PC-9 (cell line): ENCODE data around the gene HTT. TPM values are rescaled to one million over a fixed set of nuclear protein-coding genes. Genes with fewer than 3 reads are reported as not detected.

Experiments
- BruUV-seq: library from RNA; stranded (reverse); fragments of 400-500 nt; replicated peaks from 2 replicates; lab custom pipeline; 2021; lab: Mats Ljungman, UMichigan
- CTCF ChIA-PET: fragments of 300-600 bp; sonication (Branson Sonifier 250); formaldehyde crosslinking; loops from one replicate; lab custom pipeline; 2022; ENCODE audit warnings: antibody characterized with exemption; lab: Charles Lee
- POLR2A ChIA-PET: fragments of 300-600 bp; sonication (Branson Sonifier 250); formaldehyde crosslinking; loops from one replicate; lab custom pipeline; 2022; ENCODE audit warnings: antibody characterized with exemption; ENCODE audit not compliant: unreplicated experiment; lab: Charles Lee
- DNase-seq, 2 experiments: peaks; one replicate each; pipeline versions ENCODE4 v3.0.0 to v3.0.0-alpha.2; 2015 to 2022; ENCODE audit warnings: mixed read lengths in 1 of 2
- H2AFZ ChIP-seq: fragments of 200-600 bp; sonication (generic); 2 replicates; pipeline ENCODE4 v1.8.1; 2017; ENCODE audit warnings: antibody characterized with exemption
- H3F3A ChIP-seq: fragments of 200-600 bp; sonication (generic); 2 replicates; pipeline ENCODE4 v1.8.1; 2017; ENCODE audit warnings: antibody characterized with exemption, mild to moderate bottlenecking, low read depth; ENCODE audit not compliant: insufficient read depth
- H3K27ac ChIP-seq: fragments of 200-600 bp; sonication (generic); 2 replicates; pipeline ENCODE4 v1.6.1; 2016; ENCODE audit warnings: mixed run types
- H3K27me3 ChIP-seq: fragments of 200-600 bp; sonication (generic); 2 replicates; pipeline ENCODE4 v1.6.1; 2016; ENCODE audit warnings: low read depth, mixed run types; ENCODE audit not compliant: insufficient read depth
- H3K36me3 ChIP-seq: fragments of 200-600 bp; sonication (generic); 2 replicates; pipeline ENCODE4 v1.6.1; 2016; ENCODE audit warnings: low read depth, mixed run types
- H3K4me1 ChIP-seq: fragments of 200-600 bp; sonication (generic); replicated peaks from 2 replicates; pipeline ENCODE4 v1.6.1; 2016; ENCODE audit warnings: mixed run types; ENCODE audit not compliant: insufficient read depth
- H3K4me2 ChIP-seq: fragments of 200-600 bp; sonication (generic); 2 replicates; pipeline ENCODE4 v1.6.1; 2017; ENCODE audit warnings: mixed run types
- H3K4me3 ChIP-seq: fragments of 200-600 bp; sonication (generic); 2 replicates; pipeline ENCODE4 v1.6.1; 2016; ENCODE audit warnings: mixed run types
- H3K79me2 ChIP-seq: fragments of 200-600 bp; sonication (generic); 2 replicates; pipeline ENCODE4 v1.6.1; 2017; ENCODE audit warnings: low read depth, mixed run types
- H3K9me2 ChIP-seq: fragments of 200-600 bp; sonication (generic); 2 replicates; pipeline ENCODE4 v1.8.1; 2017; ENCODE audit warnings: mild to moderate bottlenecking; ENCODE audit not compliant: insufficient read depth
- H3K9me3 ChIP-seq: fragments of 200-600 bp; sonication (generic); 2 replicates; pipeline ENCODE4 v1.8.1; 2016; ENCODE audit warnings: low read depth; ENCODE audit not compliant: insufficient read depth
- H4K20me1 ChIP-seq: fragments of 200-600 bp; sonication (generic); 2 replicates; pipeline ENCODE4 v1.8.1; 2017; ENCODE audit not compliant: insufficient read depth
- EZH2 ChIP-seq: fragments of 200-600 bp; sonication (generic); IDR thresholded peaks from 2 replicates; pipeline ENCODE4 v1.8.0; 2017; ENCODE audit warnings: antibody characterized with exemption, low read depth
- intact Hi-C: fragments of 100-400 bp; cut with micrococcal nuclease; formaldehyde crosslinking; loops from one replicate; pipeline ENCODE4 v1.10.0; 2022; ENCODE audit not compliant: unreplicated experiment
- total RNA-seq: library from RNA; stranded (reverse); gene quantifications from 2 replicates; pipeline ENCODE4 v1.2.3, GENCODE V29; 2021
- TF ChIP-seq, protein P1 (sequence below): fragments of 200-600 bp; sonication (generic); conservative IDR thresholded peaks from 2 replicates; pipeline ENCODE4 v1.6.1; 2017; ENCODE audit warnings: mixed run types, antibody characterized with exemption, mild to moderate bottlenecking, moderate library complexity

The HTT gene
- total RNA-seq, 1 experiment from 2014 or later: 81.7 TPM

DNA sequence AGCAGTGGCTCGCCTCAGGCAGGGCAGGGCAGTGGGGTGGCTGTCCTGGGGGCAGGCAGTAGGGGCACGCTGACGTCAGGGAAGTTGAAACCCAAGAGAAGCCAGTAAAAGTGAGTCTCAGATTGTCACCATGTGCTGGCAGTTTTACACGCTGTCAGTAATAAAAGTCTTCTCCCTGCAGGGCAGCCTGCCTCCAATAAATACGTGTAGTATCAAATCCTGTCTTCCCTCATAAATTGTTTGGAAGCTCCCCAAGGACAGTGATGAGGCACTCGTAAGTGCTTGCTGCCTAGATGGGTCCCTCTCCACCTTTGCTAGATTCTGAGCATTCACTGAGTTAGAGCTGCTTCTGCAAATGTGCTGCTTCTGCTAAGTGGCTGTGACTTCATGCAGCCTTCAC lies 113.6 kb downstream of the HTT start:
- no peaks in the 10 kb centered on the region for H3F3A ChIP-seq
- no peak overlapping the region for H3K27ac ChIP-seq
- BruUV-seq: no TSS peak
- no peak overlapping the region for H3K4me3 ChIP-seq
- H3K4me1 ChIP-seq: no peaks in the 10 kb centered on the region
- no peaks in the 10 kb centered on the region; the same call in 1 of the 2 replicates for H3K36me3 ChIP-seq
- H3K9me3 ChIP-seq: no peaks in the 10 kb centered on the region
- H2AFZ ChIP-seq: no peak overlapping the region
- ChIA-PET POLR2A (no interaction called here), CTCF (no interaction called here)
- no peaks in the 10 kb centered on the region for H4K20me1 ChIP-seq
- H3K9me2 ChIP-seq: no peaks in the 10 kb centered on the region
- no peaks in the 10 kb centered on the region for H3K79me2 ChIP-seq
- no peak for TF ChIP-seq EZH2
- TF ChIP-seq, protein P1, sequence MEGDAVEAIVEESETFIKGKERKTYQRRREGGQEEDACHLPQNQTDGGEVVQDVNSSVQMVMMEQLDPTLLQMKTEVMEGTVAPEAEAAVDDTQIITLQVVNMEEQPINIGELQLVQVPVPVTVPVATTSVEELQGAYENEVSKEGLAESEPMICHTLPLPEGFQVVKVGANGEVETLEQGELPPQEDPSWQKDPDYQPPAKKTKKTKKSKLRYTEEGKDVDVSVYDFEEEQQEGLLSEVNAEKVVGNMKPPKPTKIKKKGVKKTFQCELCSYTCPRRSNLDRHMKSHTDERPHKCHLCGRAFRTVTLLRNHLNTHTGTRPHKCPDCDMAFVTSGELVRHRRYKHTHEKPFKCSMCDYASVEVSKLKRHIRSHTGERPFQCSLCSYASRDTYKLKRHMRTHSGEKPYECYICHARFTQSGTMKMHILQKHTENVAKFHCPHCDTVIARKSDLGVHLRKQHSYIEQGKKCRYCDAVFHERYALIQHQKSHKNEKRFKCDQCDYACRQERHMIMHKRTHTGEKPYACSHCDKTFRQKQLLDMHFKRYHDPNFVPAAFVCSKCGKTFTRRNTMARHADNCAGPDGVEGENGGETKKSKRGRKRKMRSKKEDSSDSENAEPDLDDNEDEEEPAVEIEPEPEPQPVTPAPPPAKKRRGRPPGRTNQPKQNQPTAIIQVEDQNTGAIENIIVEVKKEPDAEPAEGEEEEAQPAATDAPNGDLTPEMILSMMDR: no peak
- DNase-seq: no peak
- intact Hi-C loops: no loop called here
- H3K4me2 ChIP-seq: no peak overlapping the region
- no peaks in the 10 kb centered on the region for H3K27me3 ChIP-seq

DNA sequence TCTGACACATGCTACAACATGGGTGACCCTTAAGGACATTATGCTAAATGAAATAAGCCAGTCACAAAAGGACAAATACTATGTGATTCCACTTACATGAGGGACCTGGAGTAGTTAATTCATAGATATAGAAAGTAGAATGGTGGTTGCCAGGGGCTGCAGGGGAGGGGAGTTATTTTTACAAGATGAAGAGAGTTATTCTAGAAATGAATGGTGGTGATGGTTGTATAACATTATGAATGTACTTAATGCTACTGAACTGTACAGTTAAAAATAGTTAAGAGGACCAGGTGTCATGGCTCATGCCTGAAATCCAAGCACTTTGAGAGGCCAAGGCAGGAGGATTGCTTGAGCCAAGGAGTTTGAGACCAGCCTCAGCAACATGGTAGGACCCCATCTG lies 115.0 kb downstream of the HTT start:
- intact Hi-C loops: no loop called here
- Histone ChIP-seq H3K4me3 (no peak overlapping the region), H3K4me1 (no peaks in the 10 kb centered on the region), H3F3A (no peaks in the 10 kb centered on the region), H3K9me2 (no peaks in the 10 kb centered on the region), H3K9me3 (no peaks in the 10 kb centered on the region), H3K36me3 (no peaks in the 10 kb centered on the region; the same call in 1 of the 2 replicates), H4K20me1 (no peaks in the 10 kb centered on the region), H3K4me2 (no peak overlapping the region), H2AFZ (no peak overlapping the region), H3K27me3 (no peaks in the 10 kb centered on the region), H3K27ac (no peak overlapping the region), H3K79me2 (no peaks in the 10 kb centered on the region)
- ChIA-PET CTCF (interaction anchor here (0.7 kb wide), 1 partner anchor 18 kb away, joined by 5 read pairs; no protein-coding TSS in a partner anchor), POLR2A (no interaction called here)
- no TSS peak for BruUV-seq
- TF ChIP-seq, protein P1: no peak
- no peak for TF ChIP-seq EZH2
- DNase-seq: no peak

DNA sequence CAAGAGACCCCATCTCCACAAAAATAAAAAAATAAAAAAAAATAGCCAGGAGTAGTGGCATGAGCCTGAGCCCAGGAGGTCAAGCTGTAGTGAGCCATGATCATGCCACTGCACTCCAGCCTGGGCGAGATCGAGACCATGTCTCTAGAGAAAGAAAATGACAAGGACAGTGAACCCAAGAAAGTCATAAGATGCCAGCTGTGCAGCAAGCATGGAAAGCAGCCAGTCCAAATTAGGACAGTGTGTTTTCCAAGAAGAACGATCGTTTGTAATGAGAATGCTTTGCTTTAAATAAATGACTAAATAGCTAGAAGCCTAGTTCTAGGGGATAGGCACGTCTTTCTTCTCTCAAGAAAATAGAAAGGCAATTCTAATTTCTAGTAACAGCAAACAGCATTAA lies 116.1 kb downstream of the HTT start:
- H3K79me2 ChIP-seq: no peaks in the 10 kb centered on the region
- TF ChIP-seq EZH2: no peak
- BruUV-seq: no TSS peak
- no peaks in the 10 kb centered on the region for H3F3A ChIP-seq
- H3K36me3 ChIP-seq: no peaks in the 10 kb centered on the region; the same call in 1 of the 2 replicates
- intact Hi-C loops: loop anchor here (5.0 kb wide), 1 partner anchor 292 kb away; no protein-coding TSS in a partner anchor
- no peak overlapping the region for H2AFZ ChIP-seq
- DNase-seq: no peak
- POLR2A ChIA-PET: no interaction called here
- H3K27me3 ChIP-seq: no peaks in the 10 kb centered on the region
- H3K9me3 ChIP-seq: no peaks in the 10 kb centered on the region
- H4K20me1 ChIP-seq: no peaks in the 10 kb centered on the region
- no peak overlapping the region for H3K27ac ChIP-seq
- no peaks in the 10 kb centered on the region for H3K9me2 ChIP-seq
- H3K4me1 ChIP-seq: no peaks in the 10 kb centered on the region
- H3K4me2 ChIP-seq: no peak overlapping the region
- CTCF ChIA-PET: no interaction called here
- no peak overlapping the region for H3K4me3 ChIP-seq

DNA sequence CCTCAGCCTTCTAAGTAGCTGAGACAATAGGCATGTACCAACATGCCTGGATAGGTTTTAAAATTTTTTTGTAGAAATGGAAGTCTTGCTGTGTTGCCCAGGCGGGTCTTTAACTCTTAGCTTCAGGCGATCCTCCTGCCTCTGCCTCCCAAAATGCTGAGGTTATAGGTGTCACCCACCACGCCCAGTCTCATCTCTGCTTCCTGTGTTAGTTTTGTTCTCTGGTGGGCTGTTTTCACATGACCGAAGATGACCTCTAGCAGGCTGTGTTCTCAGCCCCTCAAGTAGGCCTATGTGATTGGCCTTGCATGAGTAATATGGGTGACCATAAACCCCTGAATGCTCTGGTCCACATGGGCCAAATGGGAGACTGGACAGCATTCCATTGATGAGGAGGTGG lies 117.7 kb downstream of the HTT start:
- H3F3A ChIP-seq: no peaks in the 10 kb centered on the region
- H3K4me1 ChIP-seq: no peaks in the 10 kb centered on the region
- H3K4me3 ChIP-seq: no peak overlapping the region
- no peak overlapping the region for H3K4me2 ChIP-seq
- H3K9me3 ChIP-seq: no peaks in the 10 kb centered on the region
- ChIA-PET CTCF (no interaction called here), POLR2A (no interaction called here)
- no peak overlapping the region for H3K27ac ChIP-seq
- no peaks in the 10 kb centered on the region for H3K27me3 ChIP-seq
- no peaks in the 10 kb centered on the region for H3K9me2 ChIP-seq
- intact Hi-C loops: loop anchor here (5.0 kb wide), 1 partner anchor 290 kb away; no protein-coding TSS in a partner anchor
- no peaks in the 10 kb centered on the region for H3K79me2 ChIP-seq
- DNase-seq: no peak
- no peaks in the 10 kb centered on the region; the same call in 1 of the 2 replicates for H3K36me3 ChIP-seq
- TF ChIP-seq, protein P1: no peak
- no peak for TF ChIP-seq EZH2
- BruUV-seq: no TSS peak
- H2AFZ ChIP-seq: no peak overlapping the region
- no peaks in the 10 kb centered on the region for H4K20me1 ChIP-seq
